GM10266 (cell line): ENCODE data around the gene NTMT2.
A peak's percentile ranks its signal among the peaks of the same experiment; 100 is the strongest.

Source experiments
- DNase-seq: peaks from one replicate; pipeline ENCODE4 v3.0.0; 2012; ENCODE audit errors: extremely low spot score
- TF ChIP-seq, protein P1 (sequence below): IDR thresholded peaks from 2 replicates; pipeline ENCODE4 v1.5.1; 2012; ENCODE audit warnings: mild to moderate bottlenecking, low read depth; ENCODE audit not compliant: control insufficient read depth, insufficient read depth; ENCODE audit errors: missing control alignments

NTMT2 gene

GRCh38 chr1:170205301-170205700, 59.5 kb downstream of the NTMT2 start:
- DNase-seq: no peak
- TF ChIP-seq, protein P1, sequence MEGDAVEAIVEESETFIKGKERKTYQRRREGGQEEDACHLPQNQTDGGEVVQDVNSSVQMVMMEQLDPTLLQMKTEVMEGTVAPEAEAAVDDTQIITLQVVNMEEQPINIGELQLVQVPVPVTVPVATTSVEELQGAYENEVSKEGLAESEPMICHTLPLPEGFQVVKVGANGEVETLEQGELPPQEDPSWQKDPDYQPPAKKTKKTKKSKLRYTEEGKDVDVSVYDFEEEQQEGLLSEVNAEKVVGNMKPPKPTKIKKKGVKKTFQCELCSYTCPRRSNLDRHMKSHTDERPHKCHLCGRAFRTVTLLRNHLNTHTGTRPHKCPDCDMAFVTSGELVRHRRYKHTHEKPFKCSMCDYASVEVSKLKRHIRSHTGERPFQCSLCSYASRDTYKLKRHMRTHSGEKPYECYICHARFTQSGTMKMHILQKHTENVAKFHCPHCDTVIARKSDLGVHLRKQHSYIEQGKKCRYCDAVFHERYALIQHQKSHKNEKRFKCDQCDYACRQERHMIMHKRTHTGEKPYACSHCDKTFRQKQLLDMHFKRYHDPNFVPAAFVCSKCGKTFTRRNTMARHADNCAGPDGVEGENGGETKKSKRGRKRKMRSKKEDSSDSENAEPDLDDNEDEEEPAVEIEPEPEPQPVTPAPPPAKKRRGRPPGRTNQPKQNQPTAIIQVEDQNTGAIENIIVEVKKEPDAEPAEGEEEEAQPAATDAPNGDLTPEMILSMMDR: no peak

DNA sequence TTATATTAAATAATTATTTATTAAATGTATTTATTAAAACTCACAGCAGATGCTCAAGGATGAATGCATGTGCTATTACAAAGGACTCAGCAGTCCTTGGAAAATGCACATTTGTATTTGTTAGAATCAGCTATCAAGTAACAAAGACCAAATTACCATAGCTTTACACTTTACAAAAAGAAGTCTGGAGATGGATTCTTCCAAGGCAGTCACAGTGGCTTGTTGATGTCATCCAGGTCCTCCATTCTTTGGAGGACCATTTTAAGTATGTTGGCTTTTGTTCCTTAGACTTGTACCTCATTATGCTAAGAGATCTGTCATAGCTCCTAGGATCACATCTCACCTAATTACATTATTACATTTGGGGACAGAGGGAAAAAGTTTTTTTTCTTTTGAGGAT, 63.4 kb downstream of the NTMT2 start:
- no peak for DNase-seq
- TF ChIP-seq, protein P1: no peak

DNA sequence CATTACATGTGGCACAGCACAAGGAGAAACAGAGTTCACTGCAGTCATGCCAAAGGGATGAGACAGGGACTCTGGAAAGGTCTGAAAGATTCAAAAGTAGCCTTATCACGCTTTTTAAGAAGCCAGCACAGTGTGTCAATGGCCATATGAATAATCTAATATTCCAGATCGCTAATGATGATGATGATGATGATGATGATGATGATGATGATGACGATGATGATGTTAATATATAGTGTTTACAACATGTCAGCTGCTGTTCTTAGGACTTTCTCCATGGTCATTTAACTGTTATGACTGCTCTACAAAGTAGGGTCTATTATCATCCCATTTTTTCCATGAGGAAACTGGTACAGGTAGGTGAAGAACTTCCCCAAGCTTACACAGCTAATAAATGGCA, 64.4 kb downstream of the NTMT2 start:
- DNase-seq: no peak
- TF ChIP-seq, protein P1: no peak

GRCh38 chr1:170213596-170213995, 67.8 kb downstream of the NTMT2 start:
- DNase-seq: no peak
- TF ChIP-seq, protein P1: no peak

DNA sequence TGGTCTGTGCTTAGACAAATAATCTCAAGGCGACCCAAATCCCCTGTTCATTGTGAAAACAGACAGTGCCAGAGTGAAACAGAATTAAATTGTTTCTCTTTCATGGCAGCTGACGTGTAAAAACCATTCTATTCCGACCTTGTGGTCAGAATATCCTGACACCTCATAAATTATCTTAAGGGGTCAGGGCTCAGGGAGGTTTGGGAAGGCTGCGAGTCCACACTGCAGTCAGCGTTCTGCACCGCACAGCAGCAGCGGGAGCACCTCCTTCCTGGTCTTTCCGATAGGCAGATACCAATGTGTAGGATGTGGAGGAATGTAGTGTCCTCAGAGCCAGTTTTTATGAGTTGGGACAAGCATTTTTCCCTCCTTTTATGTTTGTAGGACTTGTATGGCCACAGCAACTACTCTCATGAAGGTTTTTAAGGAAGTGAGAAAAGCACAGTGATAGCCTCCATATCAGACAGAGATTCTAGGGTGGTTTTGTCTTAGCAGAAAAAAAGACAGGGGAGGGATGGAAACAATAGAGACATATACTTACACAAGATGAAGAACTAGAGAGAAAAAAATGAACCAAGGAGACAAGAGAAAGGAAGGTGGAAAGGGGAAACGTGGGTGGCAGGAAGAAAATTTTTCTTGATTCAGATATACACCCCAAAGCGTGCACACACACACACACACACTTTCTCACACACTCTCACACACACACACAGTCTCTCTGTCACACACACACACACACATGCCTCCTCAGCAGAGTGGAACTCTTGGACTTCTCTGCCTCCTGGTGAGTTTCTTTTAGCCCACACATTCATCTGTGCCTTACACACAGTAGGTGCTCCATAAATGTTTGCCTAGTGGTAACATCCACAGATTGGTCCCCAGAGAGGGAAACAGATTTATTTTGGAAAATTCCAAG, 68.6 kb downstream of the NTMT2 start:
- peak; percentile 14 for DNase-seq
- TF ChIP-seq, protein P1: no peak

DNA sequence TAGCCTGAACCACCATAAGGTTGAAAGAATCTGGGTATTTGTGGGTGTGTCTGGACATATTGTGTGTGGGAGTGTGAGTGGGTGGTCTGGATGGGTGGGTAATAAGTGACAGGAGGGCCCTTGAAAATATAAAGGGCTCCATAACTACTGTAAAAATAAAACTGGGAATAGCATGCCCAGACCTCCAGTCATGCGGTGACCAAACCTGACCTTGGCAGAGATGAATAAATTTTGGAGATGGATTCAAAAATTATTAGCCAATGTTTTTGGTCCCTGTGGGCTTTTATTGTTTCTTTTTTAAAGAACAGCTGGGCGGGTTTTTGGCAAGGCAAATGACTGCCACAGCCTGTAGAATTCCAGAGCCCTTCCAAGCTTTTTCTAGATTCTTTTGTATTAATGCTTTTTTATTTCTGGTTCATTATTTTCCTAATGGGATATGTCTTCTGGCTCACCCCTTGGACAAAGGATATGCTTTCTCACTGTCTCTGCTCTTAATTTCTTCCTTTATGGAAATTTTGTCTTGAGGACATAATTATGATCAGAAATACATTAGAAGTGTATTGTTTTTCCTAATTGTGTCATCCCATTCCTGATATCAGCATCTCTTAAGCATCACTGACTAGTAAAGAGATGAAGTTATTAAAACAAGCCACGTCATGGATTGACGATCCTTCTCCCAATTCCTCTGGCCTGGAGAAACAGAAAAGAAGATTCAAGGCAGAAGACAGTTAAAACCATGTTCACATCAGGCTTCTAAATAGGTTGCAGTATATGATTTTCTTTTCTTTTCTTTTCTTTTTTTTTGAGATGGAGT, 69.5 kb downstream of the NTMT2 start:
- DNase-seq: no peak
- TF ChIP-seq, protein P1: no peak
